H1 (cell line): ENCODE data around the gene DUSP12. TPM values are rescaled to one million over a fixed set of nuclear protein-coding genes. Genes with fewer than 3 reads are reported as not detected.
A peak's percentile ranks its signal among the peaks of the same experiment; 100 is the strongest.

Experiments used
- ASH2L ChIP-seq: fragments of 200-600, 300-600 bp; sonication (generic); IDR thresholded peaks from one replicate; pipeline ENCODE4 v1.7.1; 2017; ENCODE audit warnings: low read length
- PHF8 ChIP-seq: fragments of 200-600 bp; sonication (generic); conservative IDR thresholded peaks from 2 replicates; pipeline ENCODE4 v1.7.1; 2012; ENCODE audit warnings: low read depth, mild to moderate bottlenecking, inconsistent platforms, low read length, moderate library complexity
- POU5F1 ChIP-seq: IDR thresholded peaks from 2 replicates; pipeline ENCODE4 v1.6.1; 2011; ENCODE audit warnings: low read depth, mild to moderate bottlenecking, low read length, moderate library complexity
- SUZ12 ChIP-seq: fragments of 200-600 bp; sonication (generic); IDR thresholded peaks from 2 replicates; pipeline ENCODE4 v1.6.1; 2012; ENCODE audit warnings: mild to moderate bottlenecking, inconsistent platforms, low read length, moderate library complexity, mixed read lengths
- TEAD4 ChIP-seq: IDR thresholded peaks from 2 replicates; pipeline ENCODE4 v1.6.1; 2012; ENCODE audit warnings: low read depth, low read length, inconsistent platforms, mixed read lengths
- polyA plus RNA-seq, 7 experiments: library from polyadenylated mRNA; depleted of rRNA in 3 of 7; stranded (reverse) in 5 of 7; unstranded in 2 of 7; fragments of >200 nt in 5 of 7; fragments of 200-250 nt in 2 of 7; gene quantifications; 1 replicate in 5 of 7; 2 replicates in 1 of 7; 4 replicates in 1 of 7; pipeline versions ENCODE4 v1.2.1 to v1.2.3, GENCODE V29; 2011 to 2013; ENCODE audit warnings: missing spikeins in 2 of 7, mixed read lengths in 2 of 7
- total RNA-seq: library from RNA; stranded (reverse); fragmentation: NEBNext Ultra II Directional; extraction: Animal tissue kit (Norgen Biotek cat#: 25700); gene quantifications from 2 replicates; pipeline ENCODE4 v1.2.1, GENCODE V29; 2021
- TF ChIP-seq, protein P1 (sequence below): IDR thresholded peaks from 2 replicates; pipeline ENCODE4 v1.6.1; 2012; ENCODE audit warnings: inconsistent platforms
- TF ChIP-seq, protein P2 (sequence below), 3 experiments: IDR thresholded peaks; 1 replicate in 2 of 3; 2 replicates in 1 of 3; pipeline versions ENCODE4 v1.5.1 to v1.6.1; 2011; ENCODE audit warnings: low read length in 3 of 3, mild to moderate bottlenecking in 3 of 3, inconsistent platforms in 2 of 3, low read depth in 1 of 3, moderate library complexity in 1 of 3; ENCODE audit not compliant: insufficient read depth in 1 of 3; ENCODE audit errors: control extremely low read depth in 1 of 3

Gene DUSP12
- total and polyA plus RNA-seq, 2 of the 8 experiments (the other 6 are each of a cell fraction or from before 2014, with no cell fraction given), result 27.6 to 33.9 TPM

- TF ChIP-seq TEAD4, result 0 out of 2 replicates have a peak, but pooled peaks have one; percentile 63
- TF ChIP-seq ASH2L, result peak; percentile 91
- TF ChIP-seq SUZ12, result no peak
- TF ChIP-seq, protein P1, sequence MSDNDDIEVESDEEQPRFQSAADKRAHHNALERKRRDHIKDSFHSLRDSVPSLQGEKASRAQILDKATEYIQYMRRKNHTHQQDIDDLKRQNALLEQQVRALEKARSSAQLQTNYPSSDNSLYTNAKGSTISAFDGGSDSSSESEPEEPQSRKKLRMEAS, result peak; percentile 82
- TF ChIP-seq, protein P2, sequence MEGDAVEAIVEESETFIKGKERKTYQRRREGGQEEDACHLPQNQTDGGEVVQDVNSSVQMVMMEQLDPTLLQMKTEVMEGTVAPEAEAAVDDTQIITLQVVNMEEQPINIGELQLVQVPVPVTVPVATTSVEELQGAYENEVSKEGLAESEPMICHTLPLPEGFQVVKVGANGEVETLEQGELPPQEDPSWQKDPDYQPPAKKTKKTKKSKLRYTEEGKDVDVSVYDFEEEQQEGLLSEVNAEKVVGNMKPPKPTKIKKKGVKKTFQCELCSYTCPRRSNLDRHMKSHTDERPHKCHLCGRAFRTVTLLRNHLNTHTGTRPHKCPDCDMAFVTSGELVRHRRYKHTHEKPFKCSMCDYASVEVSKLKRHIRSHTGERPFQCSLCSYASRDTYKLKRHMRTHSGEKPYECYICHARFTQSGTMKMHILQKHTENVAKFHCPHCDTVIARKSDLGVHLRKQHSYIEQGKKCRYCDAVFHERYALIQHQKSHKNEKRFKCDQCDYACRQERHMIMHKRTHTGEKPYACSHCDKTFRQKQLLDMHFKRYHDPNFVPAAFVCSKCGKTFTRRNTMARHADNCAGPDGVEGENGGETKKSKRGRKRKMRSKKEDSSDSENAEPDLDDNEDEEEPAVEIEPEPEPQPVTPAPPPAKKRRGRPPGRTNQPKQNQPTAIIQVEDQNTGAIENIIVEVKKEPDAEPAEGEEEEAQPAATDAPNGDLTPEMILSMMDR (IDR thresholded peaks at IDR 0.05; ENCODE audit: control extremely low read depth in 1 of 3, insufficient read depth in 1 of 3, low read depth in 1 of 3, low read length in 3 of 3), result peak in 2 of 3 experiments; percentile 12 to 15; a peak in 2 of 4 replicates
- no peak for TF ChIP-seq POU5F1
- peak; percentile 98 for TF ChIP-seq PHF8
These were observed at the start of gene DUSP12 (continued) for GRCh38 chr1:161749509-161750407.
